ACHN (cell line): ENCODE data around the gene MARCHF9.
A peak's percentile ranks its signal among the peaks of the same experiment; 100 is the strongest.

Experiments used
- DNase-seq: peaks from one replicate; pipeline ENCODE4 v3.0.0-alpha.2; 2015
- in situ Hi-C: cut with HindIII; loops from 2 replicates; pipeline ENCODE4 v1.10.0; 2017; ENCODE audit warnings: low sequenced_read_pairs, low pct_ligation_motif_present, low pct_unique_long_range_greater_than_20kb

Gene MARCHF9

DNA sequence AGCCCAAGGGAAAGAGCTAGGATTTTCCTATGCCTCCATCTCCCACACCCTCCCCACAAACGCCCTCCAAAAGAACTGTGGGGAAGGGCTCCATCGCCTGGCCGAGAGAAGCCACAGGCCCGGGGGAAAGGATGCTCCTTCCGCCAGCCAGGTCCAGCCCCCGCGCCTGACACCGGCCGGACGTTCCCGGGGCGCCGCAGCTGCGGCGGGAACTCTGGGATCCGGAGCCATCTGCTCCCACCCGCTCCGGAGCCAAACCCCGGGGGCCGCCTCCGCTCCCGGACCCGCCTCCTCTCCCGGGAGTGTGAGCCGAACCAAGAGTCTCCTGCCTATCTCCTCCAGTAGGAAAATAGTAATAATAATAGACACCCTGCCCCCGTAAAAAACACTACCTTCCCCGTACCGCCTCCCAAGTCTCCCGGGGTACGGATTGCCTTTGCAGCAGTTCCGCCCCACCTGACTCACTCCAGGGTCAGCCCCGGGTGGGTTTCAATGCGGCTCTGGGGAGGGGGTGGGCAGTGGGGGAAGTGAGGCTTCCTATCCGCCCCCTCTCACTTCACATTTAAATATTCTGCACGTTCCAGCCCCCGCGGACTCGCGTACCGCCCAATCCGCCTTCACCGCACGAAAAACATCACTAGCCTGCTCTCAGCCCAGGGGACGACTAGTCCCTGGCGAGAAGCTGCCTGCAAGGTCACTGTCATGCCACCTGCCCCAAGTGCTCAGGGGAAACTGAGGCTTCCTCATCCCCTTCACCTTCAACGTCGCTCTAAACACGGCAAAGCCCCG, 18.8 kb upstream of the MARCHF9 start:
- peak; percentile 68 for DNase-seq
- in situ Hi-C loops = no loop called here

DNA sequence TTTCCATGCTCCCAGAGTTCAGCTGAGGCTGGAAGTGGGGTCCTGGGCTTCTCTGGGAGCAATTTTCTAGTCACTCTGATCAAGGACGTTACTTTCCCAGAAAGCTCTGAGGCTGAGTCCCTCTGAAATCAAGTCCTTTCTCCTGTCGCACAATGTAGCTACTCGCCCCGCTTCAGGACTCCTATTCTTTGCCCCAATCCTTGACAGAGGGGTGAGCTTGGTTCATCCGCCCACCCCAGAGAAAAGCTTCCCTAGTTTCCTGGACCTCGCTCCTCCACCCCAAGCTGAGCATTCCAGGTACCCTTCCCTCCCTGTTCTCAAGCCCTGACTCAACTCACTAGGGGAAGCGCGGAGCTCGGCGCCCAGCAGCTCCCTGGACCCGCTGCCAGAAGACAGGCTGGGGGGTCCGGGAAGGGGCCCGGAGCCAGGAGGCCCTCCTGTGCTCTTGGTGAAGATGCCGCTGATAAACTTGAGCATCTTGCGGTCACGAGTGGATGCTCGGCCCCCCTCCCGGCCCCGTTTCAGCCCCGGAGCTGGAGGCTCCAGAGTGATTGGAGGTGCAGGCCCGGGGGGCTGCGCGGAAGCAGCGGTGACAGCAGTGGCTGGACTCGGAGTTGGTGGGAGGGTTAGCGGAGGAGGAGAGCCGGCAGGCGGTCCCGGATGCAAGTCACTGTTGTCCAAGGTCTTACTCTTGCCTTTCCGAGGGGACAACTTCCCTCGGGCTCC, 18.0 kb upstream of the MARCHF9 start:
- in situ Hi-C loops = no loop called here
- DNase-seq = no peak

DNA sequence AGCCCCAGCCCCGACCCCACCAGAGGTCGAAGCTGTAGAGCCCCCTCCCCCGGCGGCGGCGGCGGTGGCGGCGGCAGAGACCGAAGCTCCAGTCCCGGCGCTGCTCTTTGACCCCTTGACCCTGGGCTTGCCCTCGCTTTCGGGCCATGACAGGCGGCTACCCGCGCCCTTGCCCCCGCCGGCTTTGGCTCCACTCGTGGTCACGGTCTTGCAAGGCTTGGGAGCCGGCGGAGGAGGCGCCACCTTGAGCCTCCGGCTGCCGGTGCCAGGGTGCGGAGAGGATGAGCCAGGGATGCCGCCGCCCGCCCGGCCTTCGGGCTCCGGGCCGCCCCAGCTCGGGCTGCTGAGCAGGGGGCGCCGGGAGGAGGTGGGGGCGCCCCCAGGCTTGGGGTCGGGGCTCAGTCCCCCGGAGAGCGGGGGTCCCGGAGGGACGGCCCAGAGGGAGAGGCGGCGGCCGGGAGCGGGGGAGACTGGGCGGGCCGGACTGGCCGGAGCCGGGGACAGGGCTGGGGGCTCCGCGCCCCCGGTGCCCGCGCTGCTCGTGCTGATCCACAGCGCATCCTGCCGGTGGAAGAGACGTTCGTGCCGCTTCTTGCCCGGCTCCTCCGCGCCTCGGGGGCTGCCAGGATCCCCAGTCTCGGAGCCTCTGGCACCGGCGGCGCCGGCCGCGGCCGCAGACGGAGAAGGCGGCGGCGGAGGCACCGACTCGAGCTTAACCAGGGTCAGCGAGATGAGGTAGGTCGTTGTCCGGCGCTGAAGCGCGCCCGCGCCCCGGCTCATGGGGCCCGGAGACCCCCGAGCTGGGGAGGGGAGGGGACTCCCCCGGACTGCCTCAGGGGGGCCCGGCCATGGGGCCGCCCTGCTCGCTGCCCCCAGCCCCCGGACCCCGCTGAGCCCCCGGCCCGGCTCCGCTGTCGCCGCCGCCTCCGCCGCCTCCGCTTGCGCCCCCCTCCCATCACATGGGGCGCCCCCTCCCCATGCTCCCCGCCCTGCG, 17.1 kb upstream of the MARCHF9 start:
- peak; percentile 50 for DNase-seq
- in situ Hi-C loops = no loop called here

GRCh38 chr12:57738661-57739237, 16.2 kb upstream of the MARCHF9 start, which contains the start of gene AGAP2:
AGAP2 (minus strand) TSS chr12:57738742; CDS start chr12:57738246, 496 bp downstream.
- in situ Hi-C loops = no loop called here
- peak; percentile 35 for DNase-seq

DNA sequence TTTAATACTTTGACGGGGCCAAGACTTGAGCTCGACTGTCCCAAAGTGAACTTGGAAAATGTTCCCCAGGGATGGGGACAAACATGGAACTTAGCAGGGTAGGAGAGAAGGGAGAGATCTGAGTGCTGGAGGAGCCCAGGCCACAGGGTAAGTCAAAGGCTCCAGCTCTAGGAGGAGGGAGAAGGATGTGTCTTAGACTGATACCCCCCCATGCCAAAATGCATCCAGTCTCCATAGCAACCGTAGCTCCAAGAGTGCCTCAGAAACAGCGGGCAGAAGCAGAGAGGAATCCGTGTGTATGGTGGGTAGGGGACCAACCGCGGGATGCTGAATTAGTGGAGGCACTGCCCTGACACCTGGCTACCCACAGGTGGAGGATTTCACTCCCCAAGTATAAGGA, 15.5 kb upstream of the MARCHF9 start:
- in situ Hi-C loops = no loop called here
- DNase-seq = no peak

DNA sequence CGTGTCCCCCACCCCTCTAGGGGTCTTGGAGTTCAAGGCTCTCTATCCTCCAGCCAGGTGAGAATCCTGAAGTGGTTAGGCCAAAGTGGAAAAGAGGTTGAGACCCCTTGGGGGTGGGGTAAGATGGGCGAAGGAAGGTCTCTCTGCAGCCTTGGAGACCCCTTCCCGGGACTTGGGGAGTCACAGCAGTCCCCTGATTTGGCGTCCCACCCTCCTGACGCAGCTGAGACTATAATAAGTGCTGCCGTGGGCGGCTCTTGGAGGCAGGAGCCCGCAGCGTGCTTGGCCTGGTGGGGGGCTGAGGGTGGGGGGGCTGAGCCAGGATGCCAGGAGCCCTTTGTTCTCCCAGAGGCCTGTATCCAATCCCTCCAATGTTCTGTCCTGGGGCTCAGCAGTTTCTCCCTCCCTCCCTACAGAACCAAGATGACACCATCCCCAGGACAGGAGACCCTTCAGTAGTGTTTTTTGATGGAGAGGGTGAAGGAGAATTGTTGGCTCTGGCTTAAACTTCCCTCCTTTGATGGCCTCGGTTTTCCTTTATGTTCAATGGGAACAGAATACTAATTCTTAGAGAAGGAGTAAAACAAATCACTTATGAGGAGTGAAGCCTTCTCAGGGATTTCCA, 14.9 kb upstream of the MARCHF9 start:
- in situ Hi-C loops = no loop called here

DNA sequence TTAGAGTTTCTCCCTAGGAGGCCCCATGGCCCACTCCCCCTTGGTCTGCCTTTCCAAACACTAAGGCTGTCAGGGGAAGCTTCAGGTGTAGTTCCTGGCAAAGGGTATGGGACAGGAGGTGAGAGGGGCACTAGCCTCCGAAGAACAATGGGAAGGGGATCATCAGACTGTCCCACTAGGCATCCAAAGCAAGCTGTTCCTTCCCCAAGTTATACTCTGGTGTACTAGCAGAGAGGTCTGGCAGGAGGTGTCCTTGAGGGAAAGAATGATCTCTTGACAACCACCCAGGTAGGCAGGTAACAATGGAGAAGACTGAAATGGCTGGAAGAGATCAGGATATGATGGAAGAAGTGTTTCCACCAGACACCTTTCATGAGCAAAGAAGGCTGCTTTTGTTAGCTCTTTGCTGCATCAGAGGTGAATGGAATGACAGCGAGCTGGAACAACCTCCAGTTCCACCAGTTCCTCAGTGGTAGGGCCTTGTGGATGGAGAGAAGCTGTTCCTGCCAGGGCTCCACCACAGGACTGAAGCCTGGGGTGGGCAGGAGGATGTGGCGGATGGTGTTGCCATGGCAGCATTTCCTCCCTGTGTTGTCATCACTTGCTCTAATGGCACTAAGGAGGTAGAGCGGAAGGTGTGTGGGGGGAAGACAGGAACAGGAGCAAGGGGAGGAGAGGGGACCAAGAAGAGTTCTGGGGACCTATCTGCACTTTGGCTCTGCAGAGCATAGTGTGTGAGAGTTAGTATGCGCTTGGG, 14.1 kb upstream of the MARCHF9 start:
- no peak for DNase-seq
- in situ Hi-C loops = no loop called here

More for the DNA sequence above, 14.9 kb upstream of the MARCHF9 start:
- no peak for DNase-seq

- in situ Hi-C loops = no loop called here
- no peak for DNase-seq
Observed at GRCh38 chr12:57741413-57741789, 13.5 kb upstream of the MARCHF9 start.

DNA sequence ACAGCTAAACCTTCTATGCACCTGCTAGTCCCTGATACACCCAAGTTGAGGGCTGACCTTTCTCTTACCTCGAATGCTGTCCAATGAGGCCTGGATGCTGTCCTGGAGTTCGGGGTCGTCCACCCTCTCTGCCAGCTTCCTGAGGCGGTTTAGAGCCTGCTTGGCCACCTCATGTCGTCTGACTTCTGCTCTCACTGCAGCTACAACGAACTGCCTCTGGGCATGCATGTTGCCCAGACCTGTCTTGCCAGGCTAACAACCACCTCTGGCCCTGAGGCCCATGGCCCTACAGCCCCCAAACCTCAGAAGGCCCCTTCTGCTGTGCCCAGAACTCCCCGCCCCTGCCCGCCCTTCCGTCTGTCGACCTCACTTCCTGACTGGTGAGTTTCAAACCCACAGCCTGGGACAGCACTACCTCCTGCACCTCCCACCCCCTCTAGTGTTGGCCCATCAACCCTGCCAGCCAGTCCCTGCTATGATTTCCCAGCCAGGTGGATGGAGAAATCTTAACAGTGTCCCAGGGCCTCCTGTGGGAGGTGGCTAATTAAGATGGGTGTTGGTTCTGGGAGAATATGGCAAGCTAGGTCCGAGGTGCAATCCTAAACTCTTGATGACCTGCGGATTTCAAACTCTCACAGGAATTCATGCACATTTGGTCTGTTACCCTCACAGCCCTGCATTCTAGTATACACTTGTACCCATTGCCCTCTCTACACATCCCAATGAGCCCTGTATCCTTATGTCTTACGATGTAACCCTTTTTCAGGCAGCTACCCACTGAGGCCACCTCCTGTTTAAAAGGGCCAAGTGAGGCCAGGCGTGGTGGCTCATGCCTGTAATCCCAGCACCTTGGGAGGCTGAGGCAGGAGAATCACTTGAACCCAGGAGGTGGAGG, 12.8 kb upstream of the MARCHF9 start:
- peak; percentile 43 for DNase-seq

GRCh38 chr12:57743769-57744168, 11.1 kb upstream of the MARCHF9 start:
- no peak for DNase-seq
- in situ Hi-C loops = no loop called here

More for the DNA sequence above, 12.8 kb upstream of the MARCHF9 start:
- in situ Hi-C loops = no loop called here

GRCh38 chr12:57744194-57744776, 10.6 kb upstream of the MARCHF9 start:
- in situ Hi-C loops = no loop called here
- peak; percentile 90 for DNase-seq

- in situ Hi-C loops = no loop called here
- peak; percentile 100 for DNase-seq
Observed at GRCh38 chr12:57744777-57745484, 10.0 kb upstream of the MARCHF9 start, which contains the start of gene TSPAN31. TSPAN31 (plus strand) TSS chr12:57745039; CDS start chr12:57745155, 116 bp downstream.

- DNase-seq = peak; percentile 37
- in situ Hi-C loops = no loop called here
Observed at GRCh38 chr12:57745485-57745881, 9.4 kb upstream of the MARCHF9 start.

DNA sequence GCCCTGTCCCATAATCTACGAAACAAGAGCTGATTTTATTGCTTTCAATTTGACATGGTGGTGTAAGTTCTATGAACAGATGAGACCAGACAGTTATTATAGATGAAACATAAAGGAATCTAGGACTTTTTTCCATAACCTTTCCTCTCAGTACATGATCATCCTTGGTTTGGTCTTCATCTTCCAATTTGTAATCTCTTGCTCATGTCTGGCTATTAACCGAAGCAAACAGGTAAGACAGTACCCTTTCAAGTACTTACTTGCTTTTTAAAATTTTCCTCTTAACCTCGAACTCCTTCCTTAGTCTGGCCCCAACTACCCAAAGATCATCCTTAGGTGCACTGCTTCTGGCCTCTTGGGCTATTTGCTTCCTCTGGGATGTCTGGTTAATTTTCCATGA, 8.9 kb upstream of the MARCHF9 start:
- in situ Hi-C loops = no loop called here
- DNase-seq = no peak

DNA sequence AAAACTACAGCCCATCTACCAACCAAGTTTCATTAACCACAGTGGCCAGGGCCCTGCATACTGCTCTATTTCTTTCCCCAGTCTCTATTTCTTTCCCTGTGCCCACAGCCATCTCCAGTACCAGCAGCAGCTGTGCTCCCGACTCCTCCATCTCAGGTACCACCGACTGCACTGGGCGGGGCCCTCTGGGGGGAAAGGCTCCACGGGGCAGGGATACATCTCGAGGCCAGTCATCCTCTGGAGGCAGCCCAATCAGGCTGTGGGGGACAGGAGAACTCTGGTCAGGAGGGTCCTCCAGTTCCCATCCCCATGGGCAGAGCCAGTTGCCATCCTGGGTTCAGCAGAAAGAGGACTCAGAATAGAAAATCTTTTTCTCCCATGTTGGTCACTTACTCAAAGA, 5.8 kb upstream of the MARCHF9 start:
- in situ Hi-C loops = no loop called here
- no peak for DNase-seq
